Nephron progenitor cell (in vitro differentiated cells): ENCODE data around the gene HHEX.
A peak's percentile ranks its signal among the peaks of the same experiment; 100 is the strongest.

ENCODE experiments used
- DNase-seq: peaks from one replicate; pipeline ENCODE4 v3.0.0; 2021
- H3K27ac Mint-ChIP-seq: 2 replicates; pipeline ENCODE4 v1.8.0; 2021; ENCODE audit warnings: mild to moderate bottlenecking, moderate library complexity, mixed read lengths
- H3K27me3 Mint-ChIP-seq: 2 replicates; pipeline ENCODE4 v1.8.0; 2021; ENCODE audit warnings: mild to moderate bottlenecking, low read depth, mixed read lengths; ENCODE audit not compliant: poor library complexity
- H3K36me3 Mint-ChIP-seq: 2 replicates; pipeline ENCODE4 v1.8.0; 2021; ENCODE audit warnings: low read depth, mixed read lengths
- H3K4me1 Mint-ChIP-seq: 2 replicates; pipeline ENCODE4 v1.8.0; 2021; ENCODE audit warnings: mixed read lengths
- H3K4me3 Mint-ChIP-seq: 2 replicates; pipeline ENCODE4 v1.8.0; 2021; ENCODE audit warnings: mild to moderate bottlenecking, moderate library complexity, mixed read lengths
- H3K9me3 Mint-ChIP-seq: 2 replicates; pipeline ENCODE4 v1.8.0; 2021; ENCODE audit warnings: mild to moderate bottlenecking, moderate library complexity, mixed read lengths
- TF ChIP-seq, protein P1 (sequence below): fragments of 200-600 bp; sonication (generic); IDR thresholded peaks from 2 replicates; pipeline ENCODE4 v1.5.0; 2021; ENCODE audit warnings: antibody characterized with exemption

HHEX gene

DNA sequence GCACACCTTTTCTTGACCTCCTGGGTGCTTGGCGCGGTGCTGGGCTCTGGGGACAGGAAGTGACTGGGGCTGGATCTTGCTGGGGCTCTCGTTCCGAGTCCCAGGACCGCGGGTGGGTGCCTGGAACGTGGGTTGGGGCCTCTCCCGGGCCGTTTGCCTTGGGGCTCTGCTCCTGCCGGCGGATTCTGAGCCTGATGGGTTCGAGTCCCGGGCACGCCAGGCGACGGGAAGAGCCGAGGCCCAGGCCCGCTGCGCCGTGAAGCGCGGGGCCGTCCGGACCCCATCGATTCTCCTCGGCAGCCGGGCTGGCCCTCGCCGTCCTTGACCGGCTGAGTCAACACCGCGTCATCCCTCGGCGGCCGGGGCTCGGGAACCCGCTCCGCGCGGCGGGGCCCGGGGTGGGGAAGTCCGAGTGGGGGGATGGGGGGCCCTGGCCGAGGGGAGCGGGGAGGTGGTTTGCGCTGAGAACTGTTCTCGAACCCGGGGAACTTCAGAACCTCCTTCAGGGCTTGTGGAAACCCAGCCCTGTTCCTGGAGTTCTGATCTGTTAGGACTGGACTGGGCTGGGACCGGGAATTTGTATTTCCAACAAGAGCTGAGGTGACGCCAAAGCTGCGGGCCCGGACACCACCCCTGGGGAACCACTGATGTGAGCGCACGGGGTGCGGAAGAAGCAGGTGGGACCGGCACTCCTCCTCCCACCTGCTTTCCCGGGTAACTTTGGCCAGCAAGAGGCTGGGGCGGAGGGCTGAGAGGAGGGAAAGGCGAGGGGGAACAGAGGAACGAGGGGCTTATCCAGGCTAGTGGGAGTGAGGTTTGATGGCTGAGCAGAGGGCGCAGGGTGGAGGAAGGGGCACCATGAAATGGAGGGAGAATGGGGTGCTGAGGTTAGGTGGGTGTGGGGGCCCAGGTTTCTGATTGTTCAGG, 6.2 kb downstream of the HHEX start:
- peaks cover 12% of the 10 kb centered on the region for H3K4me1 Mint-ChIP-seq
- peaks cover 4% of the 10 kb centered on the region for H3K9me3 Mint-ChIP-seq
- peaks cover 100% of the 10 kb centered on the region for H3K27me3 Mint-ChIP-seq
- no peaks in the 10 kb centered on the region for H3K36me3 Mint-ChIP-seq
- no peak overlapping the region for H3K27ac Mint-ChIP-seq
- peak overlapping the region; percentile 55 for H3K4me3 Mint-ChIP-seq
- DNase-seq, result peak; percentile 62
- TF ChIP-seq, protein P1, sequence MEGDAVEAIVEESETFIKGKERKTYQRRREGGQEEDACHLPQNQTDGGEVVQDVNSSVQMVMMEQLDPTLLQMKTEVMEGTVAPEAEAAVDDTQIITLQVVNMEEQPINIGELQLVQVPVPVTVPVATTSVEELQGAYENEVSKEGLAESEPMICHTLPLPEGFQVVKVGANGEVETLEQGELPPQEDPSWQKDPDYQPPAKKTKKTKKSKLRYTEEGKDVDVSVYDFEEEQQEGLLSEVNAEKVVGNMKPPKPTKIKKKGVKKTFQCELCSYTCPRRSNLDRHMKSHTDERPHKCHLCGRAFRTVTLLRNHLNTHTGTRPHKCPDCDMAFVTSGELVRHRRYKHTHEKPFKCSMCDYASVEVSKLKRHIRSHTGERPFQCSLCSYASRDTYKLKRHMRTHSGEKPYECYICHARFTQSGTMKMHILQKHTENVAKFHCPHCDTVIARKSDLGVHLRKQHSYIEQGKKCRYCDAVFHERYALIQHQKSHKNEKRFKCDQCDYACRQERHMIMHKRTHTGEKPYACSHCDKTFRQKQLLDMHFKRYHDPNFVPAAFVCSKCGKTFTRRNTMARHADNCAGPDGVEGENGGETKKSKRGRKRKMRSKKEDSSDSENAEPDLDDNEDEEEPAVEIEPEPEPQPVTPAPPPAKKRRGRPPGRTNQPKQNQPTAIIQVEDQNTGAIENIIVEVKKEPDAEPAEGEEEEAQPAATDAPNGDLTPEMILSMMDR, result no peak

DNA sequence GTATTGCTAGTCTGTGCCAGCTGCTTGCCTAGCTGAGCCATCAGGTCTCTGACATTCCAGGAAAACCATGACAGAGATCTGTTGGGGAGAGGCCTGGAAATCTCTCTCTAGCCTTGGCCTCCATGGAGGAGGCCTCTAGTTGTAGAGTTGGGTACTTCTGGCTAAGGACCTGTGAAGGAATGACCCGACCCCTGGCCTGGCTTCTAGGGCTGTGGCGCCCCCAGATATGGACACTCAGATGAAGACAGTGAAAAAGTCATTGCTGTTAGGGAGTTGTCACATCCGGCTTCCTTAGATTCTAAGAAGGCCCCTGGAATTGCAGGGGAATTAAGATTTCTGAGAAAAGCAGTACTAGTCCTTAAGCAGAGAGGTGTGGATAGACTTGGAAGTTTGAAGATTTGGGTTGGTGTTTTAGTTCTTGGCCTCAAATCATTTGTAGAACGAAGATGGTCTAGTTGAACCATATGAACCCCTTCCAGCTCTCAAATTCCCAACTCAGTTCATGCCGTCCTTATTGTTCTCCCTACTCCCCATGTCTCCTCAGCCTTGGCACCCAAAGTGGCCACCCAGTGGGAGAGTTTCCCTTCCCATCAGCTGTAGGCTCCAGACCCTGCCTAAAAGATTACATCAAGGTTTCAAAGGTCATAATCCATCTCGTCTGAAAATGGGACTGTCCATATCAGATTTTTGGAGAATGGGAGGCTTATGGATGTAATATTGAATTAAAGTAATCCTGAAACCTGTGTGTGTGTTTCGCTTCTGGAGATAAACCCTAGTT, 7.0 kb downstream of the HHEX start:
- peaks cover 10% of the 10 kb centered on the region for H3K4me1 Mint-ChIP-seq
- peak overlapping the region; percentile 25 for H3K4me3 Mint-ChIP-seq
- no peaks in the 10 kb centered on the region for H3K36me3 Mint-ChIP-seq
- peaks cover 100% of the 10 kb centered on the region for H3K27me3 Mint-ChIP-seq
- no peak overlapping the region for H3K27ac Mint-ChIP-seq
- TF ChIP-seq, protein P1, result no peak
- no peak for DNase-seq
- H3K9me3 Mint-ChIP-seq, result peaks cover 4% of the 10 kb centered on the region

DNA sequence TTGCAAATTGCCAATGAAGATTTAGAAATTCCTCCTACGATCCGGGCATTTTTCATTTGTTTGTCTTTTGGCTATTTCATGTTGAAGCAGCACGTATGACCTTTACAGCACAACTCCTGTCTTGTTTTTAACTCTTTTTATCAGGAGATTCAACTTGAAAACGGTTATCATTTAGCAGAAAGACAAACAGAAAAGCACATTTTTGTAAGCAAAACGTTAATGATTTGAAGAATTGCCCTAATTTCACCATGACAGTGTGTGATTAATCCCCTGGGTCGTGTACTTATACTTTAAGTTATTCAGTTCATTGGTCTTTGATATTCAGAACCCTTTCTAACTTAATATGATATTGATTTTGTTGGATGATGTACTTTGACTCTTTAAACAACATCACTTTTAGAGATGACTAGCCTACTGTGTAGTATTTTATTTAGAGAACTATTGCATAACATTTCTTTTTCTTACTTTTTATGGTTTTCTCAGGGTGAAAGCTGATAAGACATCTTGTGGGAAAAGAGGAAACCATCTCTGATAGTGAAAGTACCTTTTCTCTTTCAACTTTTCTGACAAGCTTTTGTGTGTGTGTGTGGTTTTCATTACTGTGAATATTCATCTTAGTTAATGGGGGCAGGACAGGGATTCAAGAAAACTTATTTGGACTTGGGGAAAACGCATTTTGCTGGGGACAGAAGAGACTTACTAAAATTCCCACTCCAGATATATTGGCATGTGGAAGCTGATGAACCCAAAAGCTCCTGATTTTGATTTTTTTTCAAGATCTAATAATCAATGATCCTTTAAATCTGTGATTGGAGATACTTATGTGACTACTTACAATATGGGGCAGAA, 8.1 kb downstream of the HHEX start:
- TF ChIP-seq, protein P1, result no peak
- peaks cover 6% of the 10 kb centered on the region for H3K4me1 Mint-ChIP-seq
- no peak overlapping the region for H3K27ac Mint-ChIP-seq
- peaks cover 98% of the 10 kb centered on the region for H3K27me3 Mint-ChIP-seq
- H3K36me3 Mint-ChIP-seq, result no peaks in the 10 kb centered on the region
- H3K9me3 Mint-ChIP-seq, result peaks cover 4% of the 10 kb centered on the region
- DNase-seq, result no peak
- H3K4me3 Mint-ChIP-seq, result peak overlapping the region; percentile 43

DNA sequence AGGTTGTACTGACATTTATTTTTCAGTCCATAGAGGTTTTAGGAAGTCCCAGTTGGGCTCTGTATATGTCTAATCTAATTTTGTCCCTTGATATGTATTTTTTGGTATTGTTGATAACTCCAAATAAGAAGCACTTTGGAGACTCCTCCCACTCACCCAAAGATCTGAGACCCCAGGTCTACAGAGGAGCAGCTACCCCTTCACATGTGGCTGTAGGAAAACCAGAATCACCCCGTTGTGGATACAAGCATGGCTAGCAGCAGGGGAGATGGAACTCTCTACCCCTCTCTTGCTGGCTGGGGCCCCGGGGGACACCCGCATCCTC, 9.4 kb downstream of the HHEX start:
- peaks cover 4% of the 10 kb centered on the region for H3K9me3 Mint-ChIP-seq
- no peaks in the 10 kb centered on the region for H3K36me3 Mint-ChIP-seq
- DNase-seq, result no peak
- H3K4me3 Mint-ChIP-seq, result peak overlapping the region; percentile 82
- H3K27ac Mint-ChIP-seq, result no peak overlapping the region
- H3K4me1 Mint-ChIP-seq, result peaks cover 6% of the 10 kb centered on the region
- TF ChIP-seq, protein P1, result no peak
- peaks cover 97% of the 10 kb centered on the region for H3K27me3 Mint-ChIP-seq

DNA sequence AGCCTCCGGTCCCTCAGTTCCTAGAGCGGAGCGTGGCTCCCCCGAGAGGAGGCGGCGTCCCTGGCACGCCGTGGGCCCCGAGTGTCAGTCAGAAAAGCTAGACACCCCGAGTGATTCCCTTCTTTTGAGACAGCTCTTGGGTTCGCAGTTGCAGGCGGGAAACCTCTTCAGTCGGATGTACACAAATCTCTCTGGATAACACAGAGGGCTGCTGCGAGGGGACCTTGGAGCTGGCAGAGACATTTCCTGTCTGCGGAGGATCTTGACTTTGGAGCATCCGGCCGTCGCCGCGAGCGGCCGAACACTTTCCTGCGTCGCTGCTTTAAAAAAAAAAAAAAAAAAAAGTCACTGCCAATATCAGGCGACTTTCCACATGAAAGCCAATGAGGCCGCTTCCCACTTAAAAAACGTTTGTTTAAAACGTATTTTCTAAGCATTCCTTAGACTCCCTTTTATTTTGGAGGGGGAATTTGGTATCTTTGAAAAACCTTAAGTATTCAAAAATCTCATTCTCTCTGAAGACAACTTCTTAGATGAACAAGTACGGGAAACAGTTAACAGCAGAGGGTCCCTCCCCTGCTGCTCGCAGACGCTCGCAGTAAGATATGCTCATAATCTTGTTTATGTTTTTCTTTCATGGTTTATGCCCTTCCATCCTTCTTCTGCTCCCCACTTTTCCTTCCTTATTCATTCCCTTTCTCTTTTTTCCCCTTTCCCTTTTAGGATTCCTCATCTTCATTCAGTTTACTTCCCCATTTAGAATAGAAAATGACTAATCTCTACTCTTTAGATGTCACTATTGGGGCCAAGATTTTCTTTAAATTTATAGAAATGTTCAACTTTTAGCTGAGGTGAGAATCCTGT, 10.0 kb downstream of the HHEX start:
- no peaks in the 10 kb centered on the region for H3K36me3 Mint-ChIP-seq
- peaks cover 4% of the 10 kb centered on the region for H3K9me3 Mint-ChIP-seq
- TF ChIP-seq, protein P1, result no peak
- peaks cover 6% of the 10 kb centered on the region for H3K4me1 Mint-ChIP-seq
- peaks cover 97% of the 10 kb centered on the region for H3K27me3 Mint-ChIP-seq
- H3K27ac Mint-ChIP-seq, result no peak overlapping the region
- peak; percentile 52 for DNase-seq
- peak overlapping the region; percentile 82 for H3K4me3 Mint-ChIP-seq
